ENCODE results near the gene CLNS1A.
"Not testable (repeated sequence)": the region's sequence is repeated elsewhere in the genome, so short reads cannot be mapped to it uniquely, and the experiment has no call there.

CLNS1A gene

GRCh38 chr11:77630157-77630710 lies 7.4 kb downstream of the CLNS1A start:
- FAIRE-seq (no peak), DNase-seq (ENCODE audit: insufficient read length, low spot score) (no peak)

DNA sequence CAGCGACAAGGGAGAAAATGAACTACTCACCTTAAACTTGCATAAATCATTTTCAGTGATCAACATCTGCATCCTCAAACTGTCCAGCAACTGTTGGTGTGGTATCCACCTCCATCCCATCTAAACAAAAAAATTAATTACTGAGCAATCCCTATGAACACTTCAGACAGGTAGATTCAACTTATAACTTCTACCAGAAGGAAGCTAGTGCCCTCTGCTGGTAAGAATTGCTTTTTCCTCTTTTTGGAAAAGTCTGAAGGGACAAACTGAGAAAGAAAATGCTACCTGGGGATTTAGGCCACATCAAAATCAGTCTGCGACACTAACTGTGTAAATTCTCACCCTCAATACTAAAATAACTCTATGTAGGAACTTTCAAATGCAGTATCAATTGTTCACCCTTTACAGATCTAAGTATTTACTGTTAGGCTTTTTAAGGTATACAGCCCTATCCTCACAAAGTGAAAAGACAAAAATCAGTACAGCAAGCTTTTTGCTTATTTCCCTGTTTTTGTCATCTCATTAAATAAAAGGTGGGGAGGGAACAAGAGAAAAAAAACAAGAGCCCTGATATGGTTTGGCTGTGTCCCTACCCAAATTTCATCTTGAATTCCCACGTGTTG lies 17.9 kb downstream of the CLNS1A start:
- no peak for DNase-seq (ENCODE audit: insufficient read length, low spot score)
- FAIRE-seq = peak; percentile 82

- DNase-seq (ENCODE audit: insufficient read length, low spot score) (no peak), FAIRE-seq (no peak)
Observed at GRCh38 chr11:77617892-77618291, 19.7 kb downstream of the CLNS1A start.

DNA sequence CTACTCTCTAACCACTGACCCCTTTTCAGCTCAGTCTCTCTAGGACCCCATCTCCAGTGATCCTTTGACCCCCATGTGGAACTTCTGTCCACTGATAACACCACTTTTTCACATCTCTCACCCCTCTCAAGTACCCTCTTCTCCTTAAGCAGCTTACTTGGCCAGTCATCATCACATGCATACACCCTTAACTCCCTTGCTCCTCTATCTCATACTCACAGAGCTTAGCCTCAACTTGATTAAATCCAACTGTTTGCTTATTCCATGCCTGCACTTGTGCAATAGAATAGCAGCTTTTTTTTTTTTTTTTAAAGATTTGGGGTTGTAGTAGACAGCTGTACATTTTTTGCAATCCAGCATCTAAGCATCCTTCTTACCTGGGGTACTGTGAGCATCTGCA lies 25.7 kb downstream of the CLNS1A start:
- DNase-seq (ENCODE audit: insufficient read length, low spot score) = no peak
- FAIRE-seq = no peak

DNA sequence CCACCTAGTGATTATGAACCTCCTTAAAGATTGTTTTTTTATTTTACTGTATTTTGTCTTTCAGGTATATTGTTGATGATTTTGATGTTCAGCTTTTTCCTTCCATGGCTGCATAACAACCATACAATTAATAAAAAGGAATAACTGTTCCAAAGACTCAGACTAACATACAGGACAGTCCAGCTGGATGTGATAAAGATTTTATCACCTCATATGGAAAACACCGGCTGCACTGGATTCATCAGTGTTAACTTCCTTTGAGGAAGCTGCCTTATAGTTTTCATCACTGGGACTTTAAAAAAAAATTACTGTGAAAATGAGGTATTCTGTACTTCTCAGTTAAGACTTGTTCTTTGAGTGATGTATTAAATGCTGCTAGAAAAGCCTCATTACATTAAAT lies 28.4 kb downstream of the CLNS1A start:
- DNase-seq (ENCODE audit: insufficient read length, low spot score) (no peak), FAIRE-seq (no peak)

DNA sequence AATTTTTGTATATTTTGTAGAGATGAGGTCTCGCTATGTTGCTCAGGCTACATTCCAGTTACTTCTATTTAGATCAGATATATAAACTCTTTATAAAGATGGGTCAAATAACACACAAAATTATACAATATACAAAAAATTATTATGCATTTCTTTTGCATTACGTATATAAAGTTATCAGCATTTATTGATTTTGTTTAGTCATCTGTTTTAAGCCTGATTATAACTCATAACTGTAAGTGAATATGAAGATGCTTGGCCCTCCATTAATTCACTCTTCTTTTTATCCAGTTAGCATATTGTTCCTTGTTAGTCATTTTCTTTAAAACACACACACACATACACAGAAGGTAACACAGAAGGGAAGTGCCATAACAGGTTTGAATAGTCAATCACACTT lies 33.3 kb downstream of the CLNS1A start:
- DNase-seq (ENCODE audit: insufficient read length, low spot score) (no peak), FAIRE-seq (no peak)

DNA sequence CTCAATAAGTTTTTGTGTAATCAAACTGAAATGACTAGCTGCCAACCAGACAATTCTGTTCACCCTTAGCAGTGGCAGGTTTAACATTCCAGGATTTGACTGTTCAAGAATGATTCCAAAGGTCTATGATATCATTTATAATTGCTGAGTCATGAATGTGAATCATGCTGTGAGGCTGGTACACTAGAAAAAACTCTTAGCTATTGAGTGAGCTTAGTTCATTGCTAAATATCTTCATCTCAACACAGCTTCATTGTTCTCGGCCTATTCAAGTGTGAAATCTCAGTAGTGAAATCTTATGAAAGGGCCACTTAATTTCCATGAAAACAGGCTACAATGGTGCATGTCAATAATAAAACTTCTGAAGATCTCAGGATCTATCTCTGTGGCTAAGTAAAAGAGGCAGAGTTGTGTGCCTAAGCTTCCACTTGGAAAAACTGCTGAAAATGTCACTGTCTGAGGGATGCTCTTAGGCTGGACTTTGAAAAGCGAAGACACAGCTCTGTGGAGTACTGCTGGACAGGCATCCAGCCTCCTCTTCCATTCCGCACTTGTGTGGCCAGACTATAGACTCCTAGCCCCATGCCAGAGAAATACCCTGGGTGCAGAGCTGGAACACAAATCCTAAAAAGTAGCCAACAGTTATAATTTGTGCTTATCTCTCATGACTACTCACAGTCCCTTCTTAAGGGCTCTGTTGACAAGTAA lies 35.1 kb downstream of the CLNS1A start:
- no peak for DNase-seq (ENCODE audit: insufficient read length, low spot score)
- no peak for FAIRE-seq

DNA sequence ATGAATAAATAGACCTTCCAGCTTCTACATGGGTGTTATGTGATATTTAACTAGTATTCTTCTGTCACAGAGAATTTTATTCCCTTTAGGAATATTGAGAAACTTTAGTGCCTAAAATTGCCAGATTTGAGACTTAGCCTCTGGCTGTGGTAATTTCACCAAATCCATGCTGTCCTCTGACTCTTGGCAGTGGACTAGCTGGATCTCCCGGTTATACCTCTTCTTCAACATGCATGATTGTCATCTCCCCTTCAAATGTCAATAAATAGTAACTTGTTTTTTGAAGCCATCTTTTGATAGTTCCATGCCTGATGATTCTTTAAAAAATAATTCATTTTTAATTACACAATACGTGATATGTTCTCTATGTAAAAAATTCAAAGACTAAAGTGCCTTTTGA lies 39.4 kb downstream of the CLNS1A start:
- FAIRE-seq = no peak

GRCh38 chr11:77596626-77597025 lies 41.0 kb downstream of the CLNS1A start:
- DNase-seq (ENCODE audit: insufficient read length, low spot score) (no peak), FAIRE-seq (no peak)

More for the DNA sequence above, 39.4 kb downstream of the CLNS1A start:
- DNase-seq (ENCODE audit: insufficient read length, low spot score) = no peak

- no peak for FAIRE-seq
- DNase-seq (ENCODE audit: insufficient read length, low spot score) = no peak
Observed at GRCh38 chr11:77593883-77594282, 43.7 kb downstream of the CLNS1A start.

DNA sequence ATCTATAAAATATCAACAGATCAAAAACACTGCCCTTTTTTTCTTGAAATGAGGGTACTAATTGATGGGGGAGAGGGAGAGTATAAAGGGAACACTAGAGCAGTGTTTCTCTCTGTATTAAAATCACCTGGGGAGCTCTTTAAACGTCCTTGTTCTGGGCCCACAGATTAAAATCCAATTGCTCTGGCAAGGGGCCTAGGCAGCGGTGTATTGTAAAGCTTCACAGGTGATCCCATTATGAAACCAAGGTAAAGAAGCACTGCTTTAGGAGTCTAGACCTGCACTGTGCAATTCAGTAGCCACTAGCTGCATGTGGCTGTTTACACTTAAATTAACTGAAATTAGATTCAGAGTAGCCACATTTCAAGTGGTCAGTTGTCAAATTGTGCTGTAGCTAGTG lies 44.9 kb downstream of the CLNS1A start:
- DNase-seq (ENCODE audit: insufficient read length, low spot score) = no peak
- FAIRE-seq = no peak

DNA sequence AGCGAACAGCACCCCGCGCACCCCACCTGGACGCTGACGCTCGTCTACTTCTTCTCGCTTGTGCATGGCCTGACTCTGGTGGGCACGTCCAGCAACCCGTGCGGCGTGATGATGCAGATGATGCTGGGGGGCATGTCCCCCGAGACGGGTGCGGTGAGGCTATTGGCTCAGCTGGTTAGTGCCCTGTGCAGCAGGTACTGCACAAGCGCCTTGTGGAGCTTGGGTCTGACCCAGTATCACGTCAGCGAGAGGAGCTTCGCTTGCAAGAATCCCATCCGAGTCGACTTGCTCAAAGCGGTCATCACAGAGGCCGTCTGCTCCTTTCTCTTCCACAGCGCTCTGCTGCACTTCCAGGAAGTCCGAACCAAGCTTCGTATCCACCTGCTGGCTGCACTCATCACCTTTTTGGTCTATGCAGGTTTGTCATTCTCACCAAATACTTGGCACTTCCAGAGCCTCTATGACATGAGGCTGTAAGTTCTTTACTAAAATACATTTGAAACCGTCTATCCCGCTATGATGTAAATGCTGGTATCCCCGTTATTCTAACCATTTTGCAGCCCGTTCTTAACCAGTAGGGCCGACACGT lies 47.3 kb downstream of the CLNS1A start:
- FAIRE-seq (no peak), DNase-seq (ENCODE audit: insufficient read length, low spot score) (no peak)

- DNase-seq (ENCODE audit: insufficient read length, low spot score) (peak; percentile 80), FAIRE-seq (peak; percentile 56)
Observed at GRCh38 chr11:77589521-77590193, 47.9 kb downstream of the CLNS1A start, which contains the start of gene AQP11. AQP11 (plus strand) TSS chr11:77589953; CDS start chr11:77589993, 40 bp downstream.

DNA sequence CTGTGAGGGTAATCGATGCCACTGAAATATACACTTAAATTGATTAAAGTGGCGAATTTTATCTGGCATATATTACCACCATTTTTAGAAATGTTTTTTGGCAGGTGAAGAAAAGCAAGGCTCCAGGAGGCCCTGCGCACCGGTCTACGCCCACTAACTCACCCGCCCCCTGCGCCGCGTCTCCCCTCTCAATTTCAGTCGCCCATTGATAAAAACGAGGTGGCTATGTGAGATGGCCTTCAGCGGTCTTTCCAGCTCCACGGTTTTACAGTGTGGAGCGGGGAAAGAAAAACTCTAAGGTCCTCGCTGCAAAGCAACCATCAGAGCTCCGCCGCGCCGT lies 48.4 kb downstream of the CLNS1A start:
- DNase-seq (ENCODE audit: insufficient read length, low spot score) = no peak
- FAIRE-seq = peak; percentile 21

DNA sequence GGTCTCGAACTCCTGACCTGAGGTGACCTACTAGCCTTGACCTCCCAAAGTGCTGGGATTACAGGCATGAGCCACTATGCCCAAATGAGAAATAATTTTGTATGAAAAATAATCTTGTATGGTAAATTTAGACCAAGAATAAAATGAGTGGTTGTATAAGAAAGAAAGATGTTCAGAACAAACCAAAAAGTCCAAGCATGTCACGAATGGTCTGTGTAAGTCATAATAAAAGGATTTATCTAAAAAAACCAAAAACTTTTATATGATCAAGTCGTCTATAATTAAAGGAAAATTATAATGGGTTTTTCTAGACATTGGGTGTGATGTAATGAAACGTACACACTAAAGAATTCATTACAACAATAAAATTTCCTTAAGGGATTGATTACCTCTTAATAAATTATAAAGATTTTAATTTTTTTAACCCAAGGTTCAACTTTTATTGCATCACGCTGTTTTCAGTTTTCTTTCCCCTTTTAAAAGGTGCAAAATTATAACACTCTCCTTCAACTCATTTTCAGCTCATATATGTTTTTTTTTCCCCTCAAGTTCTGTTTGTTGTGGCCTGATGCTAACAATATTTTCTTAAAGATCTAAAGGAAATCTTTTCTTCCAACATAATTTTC lies 56.8 kb downstream of the CLNS1A start:
- DNase-seq (ENCODE audit: insufficient read length, low spot score) = no peak
- FAIRE-seq = no peak

- not testable (repeated sequence) for DNase-seq (ENCODE audit: insufficient read length, low spot score); FAIRE-seq
Observed at GRCh38 chr11:77575428-77575827, 62.2 kb downstream of the CLNS1A start.

DNA sequence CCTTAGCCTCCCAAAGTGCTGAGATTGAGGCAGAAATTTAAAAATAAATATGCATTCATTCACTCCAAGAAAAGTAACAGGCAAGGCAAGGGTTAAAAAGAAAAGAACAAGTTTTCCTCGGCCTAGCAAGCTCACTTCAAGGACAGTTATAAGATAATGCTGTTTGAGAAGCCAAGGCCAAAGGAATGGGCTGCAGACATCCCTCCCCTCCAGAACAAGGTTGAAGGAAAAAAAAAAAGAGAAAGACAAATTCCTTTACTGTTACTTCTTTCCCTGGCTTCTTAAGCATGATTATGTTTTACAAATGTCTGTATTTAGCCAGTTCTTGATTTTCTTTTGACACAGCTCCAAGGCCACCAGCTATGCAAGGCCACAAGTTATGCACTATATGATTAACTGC lies 66.7 kb downstream of the CLNS1A start:
- not testable (repeated sequence) for DNase-seq (ENCODE audit: insufficient read length, low spot score); FAIRE-seq

- FAIRE-seq (no peak), DNase-seq (ENCODE audit: insufficient read length, low spot score) (no peak)
Observed at GRCh38 chr11:77569676-77570070, 67.9 kb downstream of the CLNS1A start.

DNA sequence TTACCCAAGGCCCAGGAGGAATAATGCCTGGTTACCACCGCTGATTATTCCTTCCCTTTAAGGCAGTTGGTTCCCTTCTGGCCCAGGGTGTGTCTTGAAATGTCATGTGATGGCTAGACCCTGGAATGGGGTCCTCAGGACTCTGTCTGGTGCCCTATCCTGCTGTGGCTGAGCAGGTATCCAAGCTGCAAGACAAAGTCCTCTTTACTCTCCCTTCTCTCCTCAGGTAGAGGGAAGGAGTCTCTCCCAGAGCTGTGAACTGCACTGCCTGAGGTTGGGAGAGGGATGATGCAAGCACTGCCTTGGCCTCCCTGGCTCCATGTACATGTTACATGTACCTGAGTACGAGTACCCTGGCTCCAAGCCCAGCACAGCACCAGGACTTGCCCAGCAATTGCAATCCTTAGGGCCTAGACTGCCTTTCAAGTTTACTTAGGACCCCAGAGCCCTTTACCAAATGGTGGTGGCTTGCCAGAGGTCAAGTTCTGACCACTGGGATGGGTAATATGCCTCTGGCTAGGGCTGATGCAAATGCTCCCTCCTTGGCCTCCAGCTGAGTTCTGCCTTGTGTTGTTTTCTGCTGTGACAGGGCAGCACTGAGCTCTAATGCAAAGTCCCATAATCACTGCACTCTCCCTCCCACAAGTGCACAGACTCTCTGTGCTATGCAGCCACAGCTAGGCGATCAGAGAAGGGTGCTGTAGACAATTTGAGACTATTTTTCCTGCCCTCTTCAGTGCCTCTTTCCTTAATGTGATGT lies 68.5 kb downstream of the CLNS1A start:
- no peak for FAIRE-seq
- DNase-seq (ENCODE audit: insufficient read length, low spot score) = no peak

GRCh38 chr11:77568306-77568705 lies 69.3 kb downstream of the CLNS1A start:
- FAIRE-seq (no peak), DNase-seq (ENCODE audit: insufficient read length, low spot score) (no peak)
